Measurements from ENCODE around the gene C1orf226. TPM values are rescaled to one million over a fixed set of nuclear protein-coding genes. Genes with fewer than 3 reads are reported as not detected.

C1orf226 gene
- total and polyA plus RNA-seq, 9 of the 15 experiments (the other 6 are each of a cell fraction or from before 2014, with no cell fraction given) = 0.10 to 1.4 (median 0.47) TPM

DNA sequence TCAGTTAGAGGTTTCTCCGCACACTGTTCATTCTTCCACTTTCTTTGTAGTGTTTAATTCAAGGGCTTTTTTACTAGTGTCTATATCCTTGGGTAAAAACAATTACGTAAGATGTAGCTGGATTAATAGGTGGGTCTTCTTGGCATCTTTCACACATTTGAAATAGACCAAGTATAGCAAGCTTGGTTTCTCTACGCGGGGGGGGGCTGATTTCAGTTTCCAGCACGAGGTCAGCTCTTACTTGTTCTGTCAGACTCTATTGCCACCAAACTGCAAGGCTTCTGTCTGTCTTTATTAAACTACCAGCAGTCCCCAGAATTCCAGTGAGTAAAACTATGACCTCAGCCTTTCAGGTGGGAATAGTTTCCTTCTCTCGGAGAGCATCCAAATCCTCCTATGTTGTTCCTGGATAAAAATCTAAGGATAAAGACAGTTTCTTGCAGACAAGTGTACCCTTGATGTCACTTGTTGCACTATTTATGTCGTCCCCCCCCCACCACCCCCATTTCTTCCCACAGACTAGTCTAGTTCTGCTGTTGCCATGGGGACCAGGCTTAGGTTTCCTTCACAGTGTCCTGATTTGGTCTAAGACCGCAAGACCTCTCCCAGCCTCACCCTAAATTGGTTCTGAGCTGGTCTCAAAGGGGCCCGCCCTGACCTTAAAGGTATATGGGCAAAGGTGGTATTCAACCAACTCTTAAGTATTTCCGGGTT, 21.8 kb upstream of the C1orf226 start:
- 63% methylated on average over 10 of the region's 10 CpGs for WGBS (ENCODE audit: insufficient coverage, low coverage, missing lambda C conversion rate)
- BruUV-seq (replicated peaks) = no TSS peak
- in situ Hi-C loops (cut with MboI) = no loop called here

More for the DNA sequence above, 21.8 kb upstream of the C1orf226 start:
- FAIRE-seq (no peak), DNase-seq (ENCODE audit: extremely low read depth in 1 of 4, low spot score in 3 of 4) (no peak), ATAC-seq (no peak)
- no peaks in the 10 kb centered on the region for H4K20me1 ChIP-seq (replicated peaks; ENCODE audit: control insufficient read depth, insufficient read depth, low read length)
- H3K79me2 ChIP-seq (ENCODE audit: control insufficient read depth, insufficient read depth, low read length) = no peaks in the 10 kb centered on the region
- intact Hi-C loops (cut with micrococcal nuclease) = loop anchor here (5.0 to 10.0 kb wide), 2 partner anchors 138 to 255 kb away; partner anchors contain the start of gene UHMK1
- no peak overlapping the region for H3K4me3 ChIP-seq
- H2AFZ ChIP-seq (ENCODE audit: low read depth, low read length) = no peak overlapping the region
- H3K9me1 ChIP-seq (ENCODE audit: control insufficient read depth, insufficient read depth, low read length) = no peaks in the 10 kb centered on the region
- TF ChIP-seq ZNF668 (CRISPR knock-in tag; IDR thresholded peaks at IDR 0.05) = no peak
- TF ChIP-seq, protein P1, sequence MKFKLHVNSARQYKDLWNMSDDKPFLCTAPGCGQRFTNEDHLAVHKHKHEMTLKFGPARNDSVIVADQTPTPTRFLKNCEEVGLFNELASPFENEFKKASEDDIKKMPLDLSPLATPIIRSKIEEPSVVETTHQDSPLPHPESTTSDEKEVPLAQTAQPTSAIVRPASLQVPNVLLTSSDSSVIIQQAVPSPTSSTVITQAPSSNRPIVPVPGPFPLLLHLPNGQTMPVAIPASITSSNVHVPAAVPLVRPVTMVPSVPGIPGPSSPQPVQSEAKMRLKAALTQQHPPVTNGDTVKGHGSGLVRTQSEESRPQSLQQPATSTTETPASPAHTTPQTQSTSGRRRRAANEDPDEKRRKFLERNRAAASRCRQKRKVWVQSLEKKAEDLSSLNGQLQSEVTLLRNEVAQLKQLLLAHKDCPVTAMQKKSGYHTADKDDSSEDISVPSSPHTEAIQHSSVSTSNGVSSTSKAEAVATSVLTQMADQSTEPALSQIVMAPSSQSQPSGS (CRISPR knock-in tag; IDR thresholded peaks at IDR 0.05) = no peak
- peak; percentile 63 for TF ChIP-seq RFX1 (IDR thresholded peaks at IDR 0.05)
- TF ChIP-seq DPF2 (IDR thresholded peaks at IDR 0.05) = no peak
- no peak overlapping the region for H3K27ac ChIP-seq (ENCODE audit: extremely low read depth, low read depth, low read length)
- H3K4me1 ChIP-seq (replicated peaks in 1 of 2; ENCODE audit: control insufficient read depth in 2 of 2, insufficient read depth in 2 of 2, low read length in 2 of 2) = peaks cover 0 to 18% of the 10 kb centered on the region in 2 experiments; a peak in 3 of 5 replicates
- H3K36me3 ChIP-seq (ENCODE audit: control insufficient read depth, insufficient read depth, low read length) = no peaks in the 10 kb centered on the region
- H3K9me3 ChIP-seq (replicated peaks; ENCODE audit: control insufficient read depth, insufficient read depth, low read depth, low read length) = no peaks in the 10 kb centered on the region
- CTCF ChIA-PET (ENCODE audit: low intra/inter-chr PET ratio) = no interaction called here
- POLR2A ChIA-PET = interaction anchor here (0.6 kb wide), 1 partner anchor 22 kb away, joined by 3 read pairs; no protein-coding TSS in a partner anchor
- no peaks in the 10 kb centered on the region for H3K27me3 ChIP-seq (ENCODE audit: control insufficient read depth in 2 of 2, insufficient read depth in 2 of 2, low read length in 2 of 2)
- H3K4me2 ChIP-seq (ENCODE audit: insufficient read depth, low read length) = no peak overlapping the region
- H3K9ac ChIP-seq (ENCODE audit: insufficient read depth in 1 of 2, low read depth in 2 of 2, low read length in 2 of 2) = no peak overlapping the region
